Jurkat, Clone E6-1 (cell line): Measurements from ENCODE around the gene CCNQ.

Experiments
- DNase-seq: peaks from one replicate; pipeline ENCODE4 v3.0.0-alpha.2; 2011; ENCODE audit warnings: low read depth, low spot score
- H3K4me3 ChIP-seq: 2 replicates; pipeline ENCODE4 v1.5.1; 2011; ENCODE audit warnings: mild to moderate bottlenecking, low read length, control low read depth, moderate library complexity

Gene CCNQ

DNA sequence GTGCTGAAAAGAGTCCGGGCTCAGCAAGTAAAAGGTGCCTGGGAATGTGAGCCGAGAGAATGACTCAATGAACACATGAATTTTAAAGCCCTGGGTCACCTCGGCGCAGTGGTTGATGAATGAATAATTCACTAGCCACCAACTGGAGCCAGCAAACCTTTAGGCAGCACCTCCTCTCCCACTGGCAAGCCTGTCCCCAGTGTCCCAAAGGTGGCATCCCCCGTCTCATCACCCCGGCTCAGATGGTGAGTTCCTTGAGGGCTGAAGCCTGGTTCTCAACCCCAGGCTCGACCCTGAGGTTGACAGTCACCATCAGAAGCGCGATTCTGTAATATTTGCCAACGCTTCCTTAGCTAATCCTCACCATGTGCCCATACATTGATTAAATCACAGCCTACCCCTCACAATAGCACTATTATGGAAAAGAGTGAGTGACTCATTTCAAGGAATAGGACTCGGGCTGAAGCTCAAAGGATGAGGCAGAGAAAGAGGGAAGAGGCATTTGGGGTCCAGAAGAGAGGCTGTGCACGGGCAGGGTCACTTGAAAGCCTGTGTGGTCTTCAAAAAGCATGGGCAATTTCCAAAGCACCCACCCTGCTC, 2.7 kb upstream of the CCNQ start:
- no peak for DNase-seq
- no peak overlapping the region for H3K4me3 ChIP-seq

DNA sequence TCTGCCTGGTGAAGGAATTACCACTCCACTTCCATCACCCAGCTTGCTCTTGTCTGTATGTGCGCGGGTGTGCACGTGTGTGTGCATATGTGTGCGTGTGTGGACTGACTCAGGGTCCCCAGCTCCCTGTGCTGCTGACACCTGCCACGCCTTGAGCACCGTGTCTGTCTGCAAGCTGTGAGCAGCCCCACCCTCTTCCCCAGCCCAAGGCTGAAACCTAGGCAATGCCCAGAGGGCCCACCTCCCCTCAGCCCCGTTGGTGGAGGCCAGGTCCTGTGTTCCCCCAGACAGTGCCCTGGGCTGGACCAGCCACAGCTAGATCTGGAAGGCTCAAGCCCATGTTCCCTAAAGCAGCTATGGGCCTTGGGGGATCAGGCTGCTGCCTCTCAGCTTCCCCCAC, 2.0 kb upstream of the CCNQ start:
- no peak overlapping the region for H3K4me3 ChIP-seq
- no peak for DNase-seq

DNA sequence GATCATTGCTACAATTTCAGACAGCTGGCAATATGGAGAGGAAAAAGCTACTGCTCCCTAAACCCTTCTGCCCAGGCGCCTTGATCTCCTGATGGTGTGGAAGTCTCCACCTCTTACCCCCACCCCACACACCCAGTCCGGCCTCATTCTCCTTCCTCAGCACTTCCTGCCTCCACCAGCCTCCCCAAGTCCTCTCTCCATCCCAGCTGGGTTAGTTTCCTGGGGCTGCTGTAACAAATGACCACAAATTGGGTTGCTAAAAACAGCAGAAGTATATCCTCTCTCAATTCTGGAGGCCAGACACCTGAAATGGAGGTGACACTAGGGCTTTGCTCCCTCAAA, 1.1 kb upstream of the CCNQ start:
- DNase-seq: no peak
- peak overlapping the region; percentile 55 for H3K4me3 ChIP-seq

DNA sequence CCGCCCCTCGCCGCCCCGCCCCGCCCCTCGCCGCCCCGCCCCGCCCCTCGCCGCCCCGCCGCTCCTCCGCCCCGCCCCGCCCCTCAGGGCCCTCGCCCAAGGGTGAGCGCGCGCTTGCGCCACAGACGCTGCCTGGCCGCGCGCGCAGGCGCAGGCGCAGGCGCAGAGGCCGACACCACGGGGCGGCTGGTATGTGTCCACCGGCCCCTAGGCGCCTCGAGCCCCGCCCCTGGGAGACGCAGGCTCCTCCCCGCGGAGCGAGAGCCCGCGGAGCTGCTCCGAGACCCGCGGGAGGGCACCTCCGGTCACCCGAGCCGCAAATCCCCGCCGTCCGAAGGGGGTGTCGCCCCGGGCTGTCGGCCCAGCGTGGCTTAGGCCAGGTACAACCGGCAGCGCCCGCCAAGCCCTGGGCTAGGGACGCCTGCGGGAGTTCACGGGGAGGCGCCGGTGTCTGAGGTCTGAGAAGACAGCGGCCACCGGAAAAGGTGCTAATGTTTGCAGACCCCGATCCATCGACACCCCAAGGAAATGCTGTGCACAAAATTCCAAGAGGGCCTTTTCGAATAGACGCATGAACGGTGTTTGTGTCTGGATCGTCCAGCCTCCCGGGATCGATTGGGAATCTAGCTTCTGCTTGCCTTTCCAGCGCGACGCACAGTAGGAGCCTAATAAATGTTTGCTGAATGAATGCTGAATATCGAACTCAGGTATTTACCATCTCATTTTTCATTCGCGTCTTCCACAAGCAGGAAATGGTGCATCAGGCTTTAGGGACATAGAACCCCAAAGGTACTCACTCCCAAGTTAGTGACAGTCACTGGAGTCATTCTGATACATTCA, 473 bp upstream of the CCNQ start:
- H3K4me3 ChIP-seq: peak overlapping the region; percentile 55
- DNase-seq: peak; percentile 67

DNA sequence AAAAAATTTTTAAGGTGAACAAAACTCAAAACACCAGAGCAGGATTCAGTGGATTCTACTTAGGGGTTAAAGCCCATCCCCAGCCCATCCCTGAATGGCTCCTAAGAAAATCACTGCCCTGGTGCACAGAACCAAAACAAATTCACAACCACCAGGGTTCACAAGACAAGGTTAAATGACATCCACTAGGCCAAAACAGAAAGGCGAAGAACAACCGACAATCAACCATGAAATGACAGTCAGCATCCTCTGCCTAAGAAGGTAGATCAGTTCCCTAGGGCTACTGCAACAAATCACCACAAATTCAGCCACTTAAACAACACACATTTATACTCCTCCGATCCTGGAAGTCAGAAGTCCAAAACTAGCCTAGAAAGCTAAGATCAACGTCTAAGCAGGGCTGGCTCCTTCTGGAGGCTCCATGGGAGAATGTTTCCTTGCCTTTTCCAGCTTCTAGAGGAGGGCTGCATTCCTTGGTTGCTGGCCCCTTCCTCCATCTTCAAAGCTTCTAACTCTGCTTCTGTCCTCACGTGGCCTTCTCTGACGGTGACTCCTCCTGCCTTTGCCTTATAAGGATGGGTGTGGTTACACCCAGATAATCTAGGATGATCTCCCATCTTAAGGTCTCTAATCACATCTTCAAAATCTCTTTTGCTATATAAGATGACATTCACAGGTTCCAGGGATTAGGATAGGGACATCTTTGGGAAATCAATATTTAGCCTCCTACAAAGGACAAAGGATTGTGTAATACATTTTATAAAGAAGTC, 1.8 kb downstream of the CCNQ start:
- DNase-seq: no peak
- no peak overlapping the region for H3K4me3 ChIP-seq

DNA sequence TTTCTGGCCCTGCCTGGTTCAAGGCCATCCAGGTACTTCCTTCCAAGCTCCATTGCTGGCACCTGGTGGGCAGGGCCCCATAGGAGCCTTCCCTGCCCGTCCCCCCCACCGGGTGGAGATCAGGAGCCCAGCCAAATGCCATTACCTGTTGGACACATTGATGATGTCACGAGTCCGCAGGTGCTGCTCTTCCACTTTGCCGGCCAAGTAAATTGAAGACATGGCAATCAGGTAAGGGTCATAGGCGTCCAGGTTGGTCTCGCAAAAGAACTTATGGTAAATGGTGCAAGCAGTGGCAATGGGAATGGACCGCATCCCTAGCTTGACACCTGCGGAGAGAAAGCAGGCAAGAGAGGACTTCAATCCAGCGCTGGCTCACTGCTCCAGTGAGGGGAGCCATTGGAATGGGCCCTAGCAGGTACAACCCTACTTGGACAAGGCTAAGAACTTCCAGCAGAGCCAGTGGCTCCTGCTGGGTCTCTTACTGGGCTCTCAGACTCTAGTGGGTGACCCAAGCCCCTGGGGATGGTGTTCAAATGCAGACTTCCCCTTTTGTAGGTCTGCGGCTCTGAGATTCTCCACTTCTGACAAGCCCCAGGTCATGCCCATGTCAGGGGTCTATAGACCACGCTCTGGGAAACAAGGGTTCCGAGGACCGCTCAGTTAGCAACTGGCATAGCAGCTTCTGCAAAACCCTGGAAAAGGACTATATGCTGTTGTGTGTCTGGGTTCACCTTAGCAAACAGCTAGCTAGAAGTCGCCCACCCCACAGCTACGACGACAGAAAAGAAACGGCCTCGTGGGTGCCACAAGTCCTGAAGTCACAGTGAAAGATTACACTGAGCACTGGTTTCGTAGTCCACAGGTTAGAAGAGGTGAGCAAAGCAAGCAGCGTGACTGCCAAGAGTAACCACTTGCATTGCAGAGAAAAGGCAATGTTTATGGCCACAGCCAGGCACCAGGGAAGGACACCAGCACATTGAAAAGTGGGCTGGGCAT, 2.8 kb downstream of the CCNQ start:
- no peak for DNase-seq

DNA sequence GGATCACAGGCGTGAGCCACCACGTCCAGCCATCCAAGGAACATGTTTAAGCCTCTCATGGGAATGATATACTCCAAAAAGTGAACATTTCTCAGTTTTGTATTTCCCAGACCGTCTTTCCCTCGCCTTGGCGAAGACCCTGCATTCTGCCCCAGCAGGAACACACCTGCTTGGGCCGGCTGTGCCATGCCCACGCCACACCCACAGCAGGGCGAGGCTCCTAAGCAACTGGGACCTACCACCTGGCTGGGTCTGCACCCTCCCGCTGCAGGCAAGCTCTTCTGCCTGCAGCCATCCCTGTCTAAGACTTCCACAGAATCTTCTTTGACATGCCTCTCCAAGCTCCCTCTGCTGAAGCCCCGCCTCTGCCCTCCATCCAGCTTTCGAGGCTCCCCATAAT, 3.6 kb downstream of the CCNQ start:
- DNase-seq: no peak

More for the DNA sequence above, 2.8 kb downstream of the CCNQ start:
- H3K4me3 ChIP-seq: no peak overlapping the region

DNA sequence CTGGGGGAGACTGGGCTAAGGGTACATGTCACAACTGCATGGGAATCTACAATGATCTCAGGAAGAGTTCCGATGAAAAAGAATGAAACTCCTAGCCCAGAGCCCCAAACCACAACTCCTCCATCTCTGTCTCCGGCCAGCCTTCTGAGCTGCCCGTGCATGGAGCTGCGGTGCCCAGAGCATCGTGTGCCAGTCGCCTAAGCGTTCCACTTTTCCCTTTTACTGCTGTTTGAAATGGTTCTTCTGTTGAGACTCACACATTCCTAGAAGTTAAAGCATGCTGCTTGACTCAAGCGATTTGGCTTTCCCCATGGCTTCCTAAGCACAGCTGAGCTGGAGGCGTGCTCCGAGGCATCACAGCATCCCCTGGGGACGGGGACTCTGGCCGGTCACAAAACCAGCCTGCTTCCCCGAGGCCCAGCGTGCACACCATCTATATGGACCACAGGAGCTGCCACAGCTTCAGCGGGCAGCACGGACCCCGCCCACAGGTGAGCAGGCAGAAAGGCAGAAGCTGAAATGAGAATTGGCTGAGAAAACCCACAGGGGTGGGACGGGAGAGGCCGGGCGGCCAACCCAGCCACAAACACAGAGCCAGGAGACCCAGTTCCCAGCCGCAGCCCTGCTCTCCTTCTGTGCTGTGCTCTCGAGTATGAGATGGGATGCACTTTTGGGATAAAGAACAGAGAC, 5.0 kb downstream of the CCNQ start:
- DNase-seq: no peak
- no peak overlapping the region for H3K4me3 ChIP-seq

More for the DNA sequence above, 3.6 kb downstream of the CCNQ start:
- H3K4me3 ChIP-seq: no peak overlapping the region

DNA sequence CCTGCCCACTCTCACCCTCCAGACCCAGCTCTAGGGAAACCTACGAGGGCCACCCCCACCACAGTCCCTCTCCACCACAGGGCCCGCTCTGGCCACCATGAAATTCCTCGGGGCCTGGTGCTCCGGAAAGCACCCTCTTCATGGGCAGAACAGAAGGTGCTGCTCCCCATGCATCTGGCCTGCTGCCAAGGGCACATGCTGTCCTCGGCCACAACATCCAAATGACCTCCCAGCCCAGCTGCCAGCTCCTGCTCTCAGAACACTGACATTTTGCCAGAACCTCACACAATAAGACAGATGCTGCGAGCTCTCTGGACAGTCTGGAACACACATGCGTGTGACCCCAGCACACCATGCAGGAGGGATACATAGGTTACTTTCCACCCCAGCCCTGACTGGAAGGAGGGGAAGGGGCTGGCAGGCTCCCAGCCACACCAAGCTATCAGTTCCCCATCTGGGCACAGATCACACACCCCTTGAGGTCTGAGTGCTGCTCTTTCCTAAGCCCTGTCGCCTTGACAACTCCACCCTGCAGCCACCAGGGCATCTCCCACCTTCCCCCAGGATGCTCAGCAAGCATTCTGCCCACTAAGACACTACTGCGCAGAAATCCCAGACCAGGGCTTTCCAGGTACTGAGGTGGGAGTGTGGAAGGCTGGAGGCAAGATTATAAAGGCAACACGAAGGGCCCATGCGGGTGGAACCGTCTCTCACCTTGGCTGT, 5.8 kb downstream of the CCNQ start:
- H3K4me3 ChIP-seq: no peak overlapping the region
- no peak for DNase-seq

DNA sequence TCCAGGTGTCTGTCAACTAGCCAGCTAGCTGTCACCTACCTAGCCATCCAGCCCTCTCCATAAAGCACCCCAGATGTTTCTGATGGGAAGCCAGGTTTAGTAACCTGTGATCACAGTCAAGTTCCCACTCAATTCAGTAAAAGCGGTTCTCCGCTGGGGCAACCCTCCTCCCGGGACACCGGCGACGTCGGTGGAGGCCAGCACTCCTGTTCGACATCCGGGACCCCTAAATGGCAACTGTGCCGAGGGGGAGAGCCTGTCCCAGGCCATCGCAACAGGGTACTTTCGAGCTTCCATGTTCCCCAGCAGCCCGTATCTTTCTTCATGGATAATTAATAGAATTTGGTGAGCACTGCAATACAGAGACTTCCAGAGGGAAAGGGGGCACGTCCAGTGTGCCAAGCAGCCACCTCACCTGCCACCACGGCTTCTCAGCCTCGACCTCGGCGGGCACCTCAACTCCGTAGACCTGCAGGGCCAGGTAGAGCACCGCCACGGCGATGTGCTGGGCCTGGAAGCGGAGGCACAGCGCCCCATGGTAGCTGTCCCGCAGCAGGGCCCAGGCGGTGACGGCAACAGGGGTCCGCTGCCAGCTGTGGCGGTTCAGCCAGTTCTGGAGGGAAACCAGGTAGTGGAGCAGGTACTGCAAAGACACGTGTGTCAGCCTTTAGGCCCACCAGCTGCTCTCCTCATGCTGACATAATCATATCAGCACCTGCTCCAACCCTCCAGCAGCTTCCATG, 6.7 kb downstream of the CCNQ start:
- H3K4me3 ChIP-seq: no peak overlapping the region
- no peak for DNase-seq

DNA sequence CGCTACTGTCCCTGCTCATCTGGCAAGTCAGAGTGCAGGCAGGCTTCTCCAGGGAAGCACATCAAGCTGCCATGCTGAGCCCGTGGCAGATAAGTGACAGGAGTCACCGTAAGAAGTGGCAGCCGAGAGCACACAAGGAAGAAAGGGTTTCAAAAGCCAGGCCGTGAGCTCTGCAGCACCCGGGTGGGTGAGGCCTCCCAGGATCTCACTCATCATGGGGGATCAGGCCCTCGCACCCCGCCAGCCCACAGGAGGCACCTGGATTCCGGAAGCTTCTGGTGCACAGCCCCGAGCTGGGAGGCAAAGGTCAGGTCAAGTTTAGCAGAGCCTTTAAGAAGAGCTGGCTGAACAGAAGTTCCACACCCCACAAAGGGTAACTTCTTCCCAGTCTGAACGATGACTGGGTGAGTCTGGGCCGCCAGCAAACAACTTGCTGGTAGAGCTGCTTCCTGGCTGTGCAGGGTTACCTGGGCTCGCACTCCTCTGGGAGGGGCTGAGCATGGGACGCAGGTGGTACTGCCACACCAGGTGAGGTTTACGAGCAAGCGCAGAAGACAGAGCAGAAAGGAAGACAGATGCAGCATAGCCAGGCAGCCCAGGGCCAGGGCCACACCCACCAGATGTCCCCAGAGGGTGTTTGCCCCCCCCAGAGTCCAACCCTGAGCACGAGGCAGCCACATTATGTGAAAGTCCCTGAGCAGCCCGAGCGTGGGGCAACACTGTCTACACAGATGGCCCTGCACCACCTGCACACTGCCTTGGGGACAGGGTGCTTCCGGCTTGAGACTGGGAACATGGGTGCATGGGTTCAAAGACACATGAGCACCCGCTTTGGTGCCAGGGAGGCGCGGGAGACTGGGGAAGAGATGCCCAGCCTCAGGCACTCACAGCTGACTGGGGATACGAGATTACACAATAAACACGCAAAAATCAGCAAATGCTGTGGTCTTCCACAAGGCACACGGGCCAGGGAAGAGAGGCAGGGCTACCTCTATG, 7.7 kb downstream of the CCNQ start:
- no peak for DNase-seq
- no peak overlapping the region for H3K4me3 ChIP-seq

DNA sequence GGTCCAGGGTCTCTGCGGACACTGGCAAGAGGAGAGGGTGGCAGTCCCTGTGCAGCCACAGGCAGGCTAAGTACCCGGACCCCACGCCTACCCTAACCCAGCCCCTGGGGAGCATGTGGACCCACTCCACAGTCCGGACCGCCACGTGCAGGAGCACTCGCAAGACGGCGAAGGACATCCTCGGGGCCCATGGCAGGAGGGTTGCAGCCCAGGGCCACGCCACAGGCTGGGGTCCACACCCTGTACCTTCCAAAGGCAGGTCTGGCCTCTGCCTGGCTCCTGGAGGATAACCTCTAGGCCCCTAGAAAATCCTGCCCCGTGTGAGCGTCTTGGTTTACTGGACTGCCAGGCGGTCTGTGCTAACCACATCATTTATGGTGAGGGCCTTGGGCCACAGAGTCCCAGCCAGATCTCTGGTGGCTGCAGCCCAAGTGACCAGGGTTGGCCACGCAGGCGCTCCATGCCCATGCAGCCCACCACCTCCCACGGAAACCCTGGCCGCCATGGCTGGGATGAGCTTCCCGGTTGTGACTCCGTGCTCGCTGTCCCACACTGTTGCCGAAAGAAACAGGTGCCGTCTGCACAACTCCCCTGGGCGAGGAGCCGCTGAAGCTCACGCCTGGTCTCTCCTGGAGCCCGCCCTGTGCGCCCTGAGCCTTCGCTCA, 10.0 kb downstream of the CCNQ start:
- H3K4me3 ChIP-seq: no peak overlapping the region
- DNase-seq: no peak

DNA sequence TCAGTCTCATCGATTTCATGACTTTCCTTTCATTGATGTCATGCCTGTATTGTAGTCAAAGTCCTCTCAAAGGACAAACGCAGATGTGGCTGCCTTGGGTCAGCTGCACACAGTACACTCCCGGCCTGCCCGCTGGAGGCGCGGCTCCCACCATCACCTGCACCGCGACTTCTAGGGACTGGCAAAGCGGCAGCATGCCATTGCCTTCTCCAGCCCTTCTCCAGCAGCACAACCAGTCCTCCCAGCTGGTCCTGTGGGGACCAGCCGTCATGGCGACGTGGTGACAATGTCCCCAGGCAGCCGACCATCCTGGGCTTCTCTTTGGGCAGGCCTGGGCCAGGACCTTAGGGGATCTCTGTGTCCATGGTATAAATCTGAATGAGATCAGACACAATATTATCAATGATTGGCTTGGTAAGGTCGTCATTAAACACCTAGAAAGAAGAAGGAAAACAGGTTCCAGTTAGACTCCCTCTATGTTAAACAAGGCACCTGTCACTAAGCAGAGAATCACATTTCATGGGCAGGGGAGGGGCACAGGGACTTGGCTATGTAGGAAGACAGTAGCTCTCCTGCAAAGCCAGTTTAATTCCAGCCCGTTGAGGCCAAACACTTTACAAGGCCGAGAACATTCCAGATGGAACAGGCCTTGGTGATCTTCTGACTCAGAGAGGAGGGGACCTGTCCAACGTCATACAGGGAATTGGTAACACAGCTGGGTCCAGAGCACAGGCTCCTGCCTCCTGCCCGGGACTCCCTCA, 10.7 kb downstream of the CCNQ start:
- no peak for DNase-seq
- no peak overlapping the region for H3K4me3 ChIP-seq

DNA sequence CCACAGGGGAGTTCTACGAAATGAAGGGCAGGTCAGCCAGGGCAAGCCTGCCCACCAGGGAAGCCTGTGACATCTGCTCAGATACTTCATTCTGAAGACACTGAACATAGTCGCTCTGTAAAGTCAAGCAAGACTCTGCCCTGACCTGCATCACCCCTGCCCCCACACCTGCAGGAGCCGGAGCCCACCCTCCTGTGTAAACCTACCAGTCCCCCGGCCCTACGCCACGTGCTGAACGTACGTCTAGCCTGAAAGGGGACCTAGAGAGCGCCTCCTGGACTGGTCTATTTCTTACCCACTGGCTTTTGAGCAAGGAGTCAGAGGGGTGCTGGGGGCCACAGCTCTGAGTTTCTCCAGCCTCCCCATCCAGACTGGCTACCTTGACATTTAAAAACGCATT, 11.6 kb downstream of the CCNQ start:
- DNase-seq: no peak
- no peak overlapping the region for H3K4me3 ChIP-seq

DNA sequence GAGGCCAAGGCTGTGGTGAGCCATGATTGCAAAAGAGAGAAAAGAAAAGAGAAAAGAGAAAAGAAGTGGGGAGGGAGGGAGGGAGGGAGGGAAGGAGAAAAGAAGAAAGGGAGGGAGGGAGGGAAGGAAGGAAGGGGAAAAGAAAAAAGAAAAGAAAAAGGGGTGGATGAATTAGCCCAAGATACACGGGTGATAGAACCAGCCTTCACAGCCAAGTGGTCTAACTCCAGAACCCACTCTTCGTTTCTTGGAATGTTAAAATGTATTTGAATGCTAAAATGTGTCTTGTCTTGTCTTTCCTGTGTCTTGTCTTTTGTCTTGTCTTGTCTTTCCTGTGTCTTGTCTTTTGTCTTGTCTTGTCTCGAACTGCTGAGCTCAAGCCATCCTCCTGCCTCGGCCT, 13.1 kb downstream of the CCNQ start:
- no peak overlapping the region for H3K4me3 ChIP-seq
- no peak for DNase-seq
